PC-9 (cell line): ENCODE data around the gene CFAP46. TPM values are rescaled to one million over a fixed set of nuclear protein-coding genes. Genes with fewer than 3 reads are reported as not detected.

Experiments
- BruUV-seq: library from RNA; stranded (reverse); fragments of 400-500 nt; replicated peaks from 2 replicates; lab custom pipeline; 2021; lab: Mats Ljungman, UMichigan
- CTCF ChIA-PET: fragments of 300-600 bp; sonication (Branson Sonifier 250); formaldehyde crosslinking; loops from one replicate; lab custom pipeline; 2022; ENCODE audit warnings: antibody characterized with exemption; lab: Charles Lee
- POLR2A ChIA-PET: fragments of 300-600 bp; sonication (Branson Sonifier 250); formaldehyde crosslinking; loops from one replicate; lab custom pipeline; 2022; ENCODE audit warnings: antibody characterized with exemption; ENCODE audit not compliant: unreplicated experiment; lab: Charles Lee
- DNase-seq, 2 experiments: peaks; one replicate each; pipeline versions ENCODE4 v3.0.0 to v3.0.0-alpha.2; 2015 to 2022; ENCODE audit warnings: mixed read lengths in 1 of 2
- H2AFZ ChIP-seq: fragments of 200-600 bp; sonication (generic); 2 replicates; pipeline ENCODE4 v1.8.1; 2017; ENCODE audit warnings: antibody characterized with exemption
- H3F3A ChIP-seq: fragments of 200-600 bp; sonication (generic); 2 replicates; pipeline ENCODE4 v1.8.1; 2017; ENCODE audit warnings: antibody characterized with exemption, mild to moderate bottlenecking, low read depth; ENCODE audit not compliant: insufficient read depth
- H3K27ac ChIP-seq: fragments of 200-600 bp; sonication (generic); 2 replicates; pipeline ENCODE4 v1.6.1; 2016; ENCODE audit warnings: mixed run types
- H3K27me3 ChIP-seq: fragments of 200-600 bp; sonication (generic); 2 replicates; pipeline ENCODE4 v1.6.1; 2016; ENCODE audit warnings: low read depth, mixed run types; ENCODE audit not compliant: insufficient read depth
- H3K36me3 ChIP-seq: fragments of 200-600 bp; sonication (generic); 2 replicates; pipeline ENCODE4 v1.6.1; 2016; ENCODE audit warnings: low read depth, mixed run types
- H3K4me1 ChIP-seq: fragments of 200-600 bp; sonication (generic); replicated peaks from 2 replicates; pipeline ENCODE4 v1.6.1; 2016; ENCODE audit warnings: mixed run types; ENCODE audit not compliant: insufficient read depth
- H3K4me2 ChIP-seq: fragments of 200-600 bp; sonication (generic); 2 replicates; pipeline ENCODE4 v1.6.1; 2017; ENCODE audit warnings: mixed run types
- H3K4me3 ChIP-seq: fragments of 200-600 bp; sonication (generic); 2 replicates; pipeline ENCODE4 v1.6.1; 2016; ENCODE audit warnings: mixed run types
- H3K79me2 ChIP-seq: fragments of 200-600 bp; sonication (generic); 2 replicates; pipeline ENCODE4 v1.6.1; 2017; ENCODE audit warnings: low read depth, mixed run types
- H3K9me2 ChIP-seq: fragments of 200-600 bp; sonication (generic); 2 replicates; pipeline ENCODE4 v1.8.1; 2017; ENCODE audit warnings: mild to moderate bottlenecking; ENCODE audit not compliant: insufficient read depth
- H3K9me3 ChIP-seq: fragments of 200-600 bp; sonication (generic); 2 replicates; pipeline ENCODE4 v1.8.1; 2016; ENCODE audit warnings: low read depth; ENCODE audit not compliant: insufficient read depth
- H4K20me1 ChIP-seq: fragments of 200-600 bp; sonication (generic); 2 replicates; pipeline ENCODE4 v1.8.1; 2017; ENCODE audit not compliant: insufficient read depth
- CTCF ChIP-seq: fragments of 200-600 bp; sonication (generic); conservative IDR thresholded peaks from 2 replicates; pipeline ENCODE4 v1.6.1; 2017; ENCODE audit warnings: mixed run types, antibody characterized with exemption, mild to moderate bottlenecking, moderate library complexity
- EZH2 ChIP-seq: fragments of 200-600 bp; sonication (generic); IDR thresholded peaks from 2 replicates; pipeline ENCODE4 v1.8.0; 2017; ENCODE audit warnings: antibody characterized with exemption, low read depth
- intact Hi-C: fragments of 100-400 bp; cut with micrococcal nuclease; formaldehyde crosslinking; loops from one replicate; pipeline ENCODE4 v1.10.0; 2022; ENCODE audit not compliant: unreplicated experiment
- total RNA-seq: library from RNA; stranded (reverse); gene quantifications from 2 replicates; pipeline ENCODE4 v1.2.3, GENCODE V29; 2021

The CFAP46 gene
- total RNA-seq, 1 experiment from 2014 or later, result not detected

GRCh38 chr10:132878730-132879407, 63.5 kb downstream of the CFAP46 start:
- Histone ChIP-seq H3K27ac (no peak overlapping the region), H3K9me2 (no peaks in the 10 kb centered on the region), H3F3A (no peaks in the 10 kb centered on the region), H3K4me3 (no peak overlapping the region), H3K36me3 (no peaks in the 10 kb centered on the region), H2AFZ (no peak overlapping the region), H3K4me1 (no peaks in the 10 kb centered on the region), H3K27me3 (peaks cover 85% of the 10 kb centered on the region), H4K20me1 (no peaks in the 10 kb centered on the region), H3K79me2 (no peaks in the 10 kb centered on the region), H3K4me2 (no peak overlapping the region), H3K9me3 (no peaks in the 10 kb centered on the region)
- TF ChIP-seq EZH2, result no peak
- TF ChIP-seq CTCF, result no peak
- BruUV-seq, result no TSS peak
- no peak for DNase-seq
- ChIA-PET POLR2A (no interaction called here), CTCF (no interaction called here)
- intact Hi-C loops, result no loop called here

GRCh38 chr10:132878091-132878729, 64.2 kb downstream of the CFAP46 start:
- peaks cover 85% of the 10 kb centered on the region for H3K27me3 ChIP-seq
- H3K4me1 ChIP-seq, result no peaks in the 10 kb centered on the region
- intact Hi-C loops, result no loop called here
- H3F3A ChIP-seq, result no peaks in the 10 kb centered on the region
- no peak overlapping the region for H3K27ac ChIP-seq
- H3K36me3 ChIP-seq, result no peaks in the 10 kb centered on the region
- H3K4me3 ChIP-seq, result no peak overlapping the region
- CTCF ChIA-PET, result no interaction called here
- H4K20me1 ChIP-seq, result no peaks in the 10 kb centered on the region
- H2AFZ ChIP-seq, result no peak overlapping the region
- POLR2A ChIA-PET, result no interaction called here
- BruUV-seq, result no TSS peak
- no peaks in the 10 kb centered on the region for H3K9me2 ChIP-seq
- TF ChIP-seq CTCF (no peak), EZH2 (no peak)
- DNase-seq, result no peak
- H3K79me2 ChIP-seq, result no peaks in the 10 kb centered on the region
- H3K9me3 ChIP-seq, result no peaks in the 10 kb centered on the region
- no peak overlapping the region for H3K4me2 ChIP-seq

- BruUV-seq, result no TSS peak
- no peaks in the 10 kb centered on the region for H4K20me1 ChIP-seq
- CTCF ChIA-PET, result no interaction called here
- no peak for DNase-seq
- no peaks in the 10 kb centered on the region for H3K79me2 ChIP-seq
- POLR2A ChIA-PET, result no interaction called here
- H3F3A ChIP-seq, result no peaks in the 10 kb centered on the region
- no peak overlapping the region for H2AFZ ChIP-seq
- intact Hi-C loops, result no loop called here
- no peaks in the 10 kb centered on the region for H3K9me2 ChIP-seq
- H3K4me3 ChIP-seq, result no peak overlapping the region
- TF ChIP-seq EZH2, result no peak
- no peak for TF ChIP-seq CTCF
- peaks cover 85% of the 10 kb centered on the region for H3K27me3 ChIP-seq
- H3K9me3 ChIP-seq, result no peaks in the 10 kb centered on the region
- H3K27ac ChIP-seq, result no peak overlapping the region
- no peaks in the 10 kb centered on the region for H3K4me1 ChIP-seq
- H3K4me2 ChIP-seq, result no peak overlapping the region
- H3K36me3 ChIP-seq, result no peaks in the 10 kb centered on the region
Measured at GRCh38 chr10:132877473-132877872, 64.9 kb downstream of the CFAP46 start.
